ENCODE results near the gene LRP1B.

The LRP1B gene

DNA sequence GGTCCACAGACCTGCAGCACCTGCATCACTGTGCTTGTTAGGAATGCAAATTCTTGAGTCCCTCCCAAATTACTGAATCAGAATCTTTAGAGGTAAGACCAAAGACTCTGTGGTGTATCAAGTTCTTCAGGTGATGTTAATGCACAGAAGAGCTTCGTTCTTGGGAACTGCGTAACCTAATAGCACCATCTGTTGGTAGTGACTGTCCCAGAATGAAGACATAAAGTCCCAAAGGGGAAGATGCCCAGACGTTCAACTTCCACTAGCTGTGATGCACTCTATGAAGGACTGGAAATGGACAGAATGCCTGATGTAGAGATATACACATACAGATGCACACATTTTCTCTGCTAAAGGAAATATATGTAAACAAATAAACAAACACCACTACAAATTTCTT is 576.0 kb downstream of the LRP1B start:
- no peak overlapping the region for H3K4me3 ChIP-seq (ENCODE audit: low read length)
- no peak for DNase-seq (ENCODE audit: low read depth)
- TF ChIP-seq, protein P1, sequence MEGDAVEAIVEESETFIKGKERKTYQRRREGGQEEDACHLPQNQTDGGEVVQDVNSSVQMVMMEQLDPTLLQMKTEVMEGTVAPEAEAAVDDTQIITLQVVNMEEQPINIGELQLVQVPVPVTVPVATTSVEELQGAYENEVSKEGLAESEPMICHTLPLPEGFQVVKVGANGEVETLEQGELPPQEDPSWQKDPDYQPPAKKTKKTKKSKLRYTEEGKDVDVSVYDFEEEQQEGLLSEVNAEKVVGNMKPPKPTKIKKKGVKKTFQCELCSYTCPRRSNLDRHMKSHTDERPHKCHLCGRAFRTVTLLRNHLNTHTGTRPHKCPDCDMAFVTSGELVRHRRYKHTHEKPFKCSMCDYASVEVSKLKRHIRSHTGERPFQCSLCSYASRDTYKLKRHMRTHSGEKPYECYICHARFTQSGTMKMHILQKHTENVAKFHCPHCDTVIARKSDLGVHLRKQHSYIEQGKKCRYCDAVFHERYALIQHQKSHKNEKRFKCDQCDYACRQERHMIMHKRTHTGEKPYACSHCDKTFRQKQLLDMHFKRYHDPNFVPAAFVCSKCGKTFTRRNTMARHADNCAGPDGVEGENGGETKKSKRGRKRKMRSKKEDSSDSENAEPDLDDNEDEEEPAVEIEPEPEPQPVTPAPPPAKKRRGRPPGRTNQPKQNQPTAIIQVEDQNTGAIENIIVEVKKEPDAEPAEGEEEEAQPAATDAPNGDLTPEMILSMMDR (conservative IDR thresholded peaks at IDR 0.05; ENCODE audit: low read depth, low read length) = peak; percentile 70

GRCh38 chr2:141534666-141535362 is 596.0 kb downstream of the LRP1B start:
- TF ChIP-seq, protein P1 (conservative IDR thresholded peaks at IDR 0.05; ENCODE audit: low read depth, low read length) = no peak
- DNase-seq (ENCODE audit: low read depth) = no peak
- H3K4me3 ChIP-seq (ENCODE audit: low read length) = no peak overlapping the region

DNA sequence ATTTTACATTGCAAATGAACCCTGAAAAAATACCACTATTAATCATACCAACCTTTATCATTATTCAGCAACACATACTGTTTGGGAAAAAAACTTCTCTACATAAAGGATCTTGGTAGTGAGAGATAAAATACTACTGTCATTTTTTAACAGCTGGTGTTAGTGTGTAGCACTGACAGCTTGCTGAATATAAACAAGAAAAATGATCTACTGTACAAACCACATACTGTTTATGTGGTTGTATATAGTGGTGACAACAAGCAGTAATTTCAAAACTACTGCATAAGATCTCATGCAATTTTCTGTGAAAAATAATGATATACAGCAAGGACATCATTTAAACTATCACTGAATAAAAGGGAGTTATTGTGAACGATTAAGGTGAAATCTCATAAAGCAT is 601.2 kb downstream of the LRP1B start:
- TF ChIP-seq, protein P1 (conservative IDR thresholded peaks at IDR 0.05; ENCODE audit: low read depth, low read length) = no peak
- no peak overlapping the region for H3K4me3 ChIP-seq (ENCODE audit: low read length)
- DNase-seq (ENCODE audit: low read depth) = no peak

- no peak for DNase-seq (ENCODE audit: low read depth)
- TF ChIP-seq, protein P1 (conservative IDR thresholded peaks at IDR 0.05; ENCODE audit: low read depth, low read length) = no peak
Measured at GRCh38 chr2:141528990-141529389, 601.8 kb downstream of the LRP1B start.

DNA sequence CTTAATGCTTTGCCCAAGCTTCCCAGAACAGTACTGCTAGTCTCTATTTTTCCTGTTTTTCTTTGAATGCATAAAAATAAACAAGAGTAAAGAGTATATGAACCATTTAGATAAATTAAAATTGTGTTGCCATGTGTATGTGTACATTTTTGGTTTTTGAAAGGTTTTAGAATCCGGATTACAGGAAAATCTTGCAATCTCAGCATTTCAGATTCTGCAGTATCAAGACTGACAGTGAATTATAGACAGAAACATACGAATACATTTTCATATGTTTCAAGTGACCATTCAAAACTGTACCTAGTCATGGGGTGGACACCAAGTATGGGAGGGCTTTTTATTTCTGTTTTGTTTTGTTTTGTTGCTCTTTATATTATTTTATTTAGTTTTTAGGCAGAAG is 604.1 kb downstream of the LRP1B start:
- DNase-seq (ENCODE audit: low read depth) = no peak
- TF ChIP-seq, protein P1 (conservative IDR thresholded peaks at IDR 0.05; ENCODE audit: low read depth, low read length) = no peak
- H3K4me3 ChIP-seq (ENCODE audit: low read length) = no peak overlapping the region

More at GRCh38 chr2:141528990-141529389, 601.8 kb downstream of the LRP1B start:
- no peak overlapping the region for H3K4me3 ChIP-seq (ENCODE audit: low read length)

DNA sequence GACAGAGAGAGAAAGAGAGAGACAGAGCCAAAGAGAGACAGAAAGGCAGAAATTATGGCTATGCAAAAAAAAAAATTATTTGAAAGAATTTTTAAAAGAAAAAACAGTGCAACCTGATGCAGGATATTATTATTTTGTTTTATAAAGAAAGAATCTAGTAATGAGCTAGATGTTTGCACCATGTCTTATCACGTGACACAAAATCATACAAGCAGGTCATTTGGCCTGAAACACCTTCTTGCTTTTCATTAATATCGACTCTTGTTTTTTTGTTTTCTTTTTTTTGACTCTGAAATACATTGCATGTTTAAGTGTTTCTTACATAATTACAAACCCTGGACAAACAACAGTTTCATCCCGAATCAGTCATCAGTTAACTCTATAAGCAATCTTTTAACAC is 606.0 kb downstream of the LRP1B start:
- H3K4me3 ChIP-seq (ENCODE audit: low read length) = no peak overlapping the region
- TF ChIP-seq, protein P1 (conservative IDR thresholded peaks at IDR 0.05; ENCODE audit: low read depth, low read length) = no peak
- DNase-seq (ENCODE audit: low read depth) = no peak

- TF ChIP-seq, protein P1 (conservative IDR thresholded peaks at IDR 0.05; ENCODE audit: low read depth, low read length) = no peak
- DNase-seq (ENCODE audit: low read depth) = no peak
- H3K4me3 ChIP-seq (ENCODE audit: low read length) = no peak overlapping the region
Measured at GRCh38 chr2:141523199-141523598, 607.6 kb downstream of the LRP1B start.
